ENCODE results near the gene GPR180. TPM values are rescaled to one million over a fixed set of nuclear protein-coding genes. Genes with fewer than 3 reads are reported as not detected.

Gene GPR180
- total RNA-seq, 1 experiment from 2014 or later = 11.5 TPM

GRCh38 chr13:94672400-94672799, 70.7 kb downstream of the GPR180 start:
- DNase-seq = no peak
- Histone ChIP-seq H3K27ac (ENCODE audit: low read length) (no peak overlapping the region), H4K20me1 (ENCODE audit: insufficient read depth, low read depth, low read length) (no peaks in the 10 kb centered on the region), H3K4me1 (ENCODE audit: low read length) (no peaks in the 10 kb centered on the region), H3K4me3 (ENCODE audit: low read length) (no peak overlapping the region), H2AFZ (ENCODE audit: low read length) (no peak overlapping the region), H3K36me3 (ENCODE audit: insufficient read depth, low read length) (no peaks in the 10 kb centered on the region), H3K79me2 (ENCODE audit: low read length) (no peaks in the 10 kb centered on the region), H3K4me2 (ENCODE audit: low read depth, low read length, poor library complexity, severe bottlenecking) (no peak overlapping the region), H3K27me3 (ENCODE audit: low read length) (no peaks in the 10 kb centered on the region), H3K9me3 (ENCODE audit: low read length) (no peaks in the 10 kb centered on the region), H3K9me2 (replicated peaks; ENCODE audit: insufficient read depth, low read length) (no peaks in the 10 kb centered on the region), H3K9ac (ENCODE audit: low read length) (no peak overlapping the region)

GRCh38 chr13:94673851-94674250, 72.2 kb downstream of the GPR180 start:
- DNase-seq = no peak
- Histone ChIP-seq H3K36me3 (ENCODE audit: insufficient read depth, low read length) (no peaks in the 10 kb centered on the region), H3K27me3 (ENCODE audit: low read length) (no peaks in the 10 kb centered on the region), H3K4me3 (ENCODE audit: low read length) (no peak overlapping the region), H3K9me2 (replicated peaks; ENCODE audit: insufficient read depth, low read length) (no peaks in the 10 kb centered on the region), H3K27ac (ENCODE audit: low read length) (no peak overlapping the region), H3K79me2 (ENCODE audit: low read length) (no peaks in the 10 kb centered on the region), H4K20me1 (ENCODE audit: insufficient read depth, low read depth, low read length) (no peaks in the 10 kb centered on the region), H2AFZ (ENCODE audit: low read length) (no peak overlapping the region), H3K9me3 (ENCODE audit: low read length) (no peaks in the 10 kb centered on the region), H3K4me2 (ENCODE audit: low read depth, low read length, poor library complexity, severe bottlenecking) (no peak overlapping the region), H3K4me1 (ENCODE audit: low read length) (no peaks in the 10 kb centered on the region), H3K9ac (ENCODE audit: low read length) (no peak overlapping the region)

- peak; percentile 81 for DNase-seq
Measured at GRCh38 chr13:94674609-94675348, 73.1 kb downstream of the GPR180 start.

GRCh38 chr13:94677799-94678198, 76.1 kb downstream of the GPR180 start:
- Histone ChIP-seq H3K36me3 (ENCODE audit: insufficient read depth, low read length) (no peaks in the 10 kb centered on the region), H2AFZ (ENCODE audit: low read length) (no peak overlapping the region), H3K4me1 (ENCODE audit: low read length) (no peaks in the 10 kb centered on the region), H3K79me2 (ENCODE audit: low read length) (no peaks in the 10 kb centered on the region), H4K20me1 (ENCODE audit: insufficient read depth, low read depth, low read length) (no peaks in the 10 kb centered on the region), H3K9me3 (ENCODE audit: low read length) (no peaks in the 10 kb centered on the region), H3K9me2 (replicated peaks; ENCODE audit: insufficient read depth, low read length) (no peaks in the 10 kb centered on the region), H3K27me3 (ENCODE audit: low read length) (no peaks in the 10 kb centered on the region), H3K4me3 (ENCODE audit: low read length) (no peak overlapping the region), H3K27ac (ENCODE audit: low read length) (no peak overlapping the region), H3K9ac (ENCODE audit: low read length) (no peak overlapping the region), H3K4me2 (ENCODE audit: low read depth, low read length, poor library complexity, severe bottlenecking) (no peak overlapping the region)
- no peak for DNase-seq

More at GRCh38 chr13:94674609-94675348, 73.1 kb downstream of the GPR180 start:
- Histone ChIP-seq H3K4me3 (ENCODE audit: low read length) (no peak overlapping the region), H3K79me2 (ENCODE audit: low read length) (no peaks in the 10 kb centered on the region), H3K9ac (ENCODE audit: low read length) (no peak overlapping the region), H4K20me1 (ENCODE audit: insufficient read depth, low read depth, low read length) (no peaks in the 10 kb centered on the region), H3K9me3 (ENCODE audit: low read length) (no peaks in the 10 kb centered on the region), H3K4me2 (ENCODE audit: low read depth, low read length, poor library complexity, severe bottlenecking) (no peak overlapping the region), H3K27me3 (ENCODE audit: low read length) (no peaks in the 10 kb centered on the region), H3K36me3 (ENCODE audit: insufficient read depth, low read length) (no peaks in the 10 kb centered on the region), H3K27ac (ENCODE audit: low read length) (no peak overlapping the region), H3K4me1 (ENCODE audit: low read length) (no peaks in the 10 kb centered on the region), H2AFZ (ENCODE audit: low read length) (no peak overlapping the region), H3K9me2 (replicated peaks; ENCODE audit: insufficient read depth, low read length) (no peaks in the 10 kb centered on the region)

- Histone ChIP-seq H3K9me2 (replicated peaks; ENCODE audit: insufficient read depth, low read length) (no peaks in the 10 kb centered on the region), H4K20me1 (ENCODE audit: insufficient read depth, low read depth, low read length) (no peaks in the 10 kb centered on the region), H3K9ac (ENCODE audit: low read length) (no peak overlapping the region), H3K36me3 (ENCODE audit: insufficient read depth, low read length) (no peaks in the 10 kb centered on the region), H3K4me1 (ENCODE audit: low read length) (no peaks in the 10 kb centered on the region), H3K27ac (ENCODE audit: low read length) (no peak overlapping the region), H3K4me2 (ENCODE audit: low read depth, low read length, poor library complexity, severe bottlenecking) (no peak overlapping the region), H3K79me2 (ENCODE audit: low read length) (no peaks in the 10 kb centered on the region), H3K4me3 (ENCODE audit: low read length) (no peak overlapping the region), H3K9me3 (ENCODE audit: low read length) (no peaks in the 10 kb centered on the region), H3K27me3 (ENCODE audit: low read length) (no peaks in the 10 kb centered on the region), H2AFZ (ENCODE audit: low read length) (no peak overlapping the region)
- DNase-seq = peak; percentile 45
Measured at GRCh38 chr13:94678845-94679244, 77.2 kb downstream of the GPR180 start.

- no peak for DNase-seq
- Histone ChIP-seq H3K27me3 (ENCODE audit: low read length) (no peaks in the 10 kb centered on the region), H3K79me2 (ENCODE audit: low read length) (no peaks in the 10 kb centered on the region), H3K9ac (ENCODE audit: low read length) (no peak overlapping the region), H3K9me3 (ENCODE audit: low read length) (no peaks in the 10 kb centered on the region), H3K4me3 (ENCODE audit: low read length) (no peak overlapping the region), H3K4me1 (ENCODE audit: low read length) (no peaks in the 10 kb centered on the region), H3K27ac (ENCODE audit: low read length) (no peak overlapping the region), H3K4me2 (ENCODE audit: low read depth, low read length, poor library complexity, severe bottlenecking) (no peak overlapping the region), H3K9me2 (replicated peaks; ENCODE audit: insufficient read depth, low read length) (no peaks in the 10 kb centered on the region), H2AFZ (ENCODE audit: low read length) (no peak overlapping the region), H3K36me3 (ENCODE audit: insufficient read depth, low read length) (no peaks in the 10 kb centered on the region), H4K20me1 (ENCODE audit: insufficient read depth, low read depth, low read length) (no peaks in the 10 kb centered on the region)
Measured at GRCh38 chr13:94679614-94680013, 78.0 kb downstream of the GPR180 start.

- DNase-seq = no peak
- Histone ChIP-seq H3K4me3 (ENCODE audit: low read length) (no peak overlapping the region), H3K36me3 (ENCODE audit: insufficient read depth, low read length) (no peaks in the 10 kb centered on the region), H3K9ac (ENCODE audit: low read length) (no peak overlapping the region), H2AFZ (ENCODE audit: low read length) (no peak overlapping the region), H3K4me1 (ENCODE audit: low read length) (no peaks in the 10 kb centered on the region), H3K27me3 (ENCODE audit: low read length) (no peaks in the 10 kb centered on the region), H3K9me2 (replicated peaks; ENCODE audit: insufficient read depth, low read length) (no peaks in the 10 kb centered on the region), H3K9me3 (ENCODE audit: low read length) (no peaks in the 10 kb centered on the region), H3K79me2 (ENCODE audit: low read length) (no peaks in the 10 kb centered on the region), H3K4me2 (ENCODE audit: low read depth, low read length, poor library complexity, severe bottlenecking) (no peak overlapping the region), H3K27ac (ENCODE audit: low read length) (no peak overlapping the region), H4K20me1 (ENCODE audit: insufficient read depth, low read depth, low read length) (no peaks in the 10 kb centered on the region)
Measured at GRCh38 chr13:94682229-94682628, 80.6 kb downstream of the GPR180 start.

- H3K9me2 ChIP-seq (replicated peaks; ENCODE audit: insufficient read depth, low read length) = no peaks in the 10 kb centered on the region
- no peaks in the 10 kb centered on the region for H3K9me3 ChIP-seq (ENCODE audit: low read length)
- no peak overlapping the region for H2AFZ ChIP-seq (ENCODE audit: low read length)
- H3K27me3 ChIP-seq (ENCODE audit: low read length) = no peaks in the 10 kb centered on the region
- H3K27ac ChIP-seq (ENCODE audit: low read length) = no peak overlapping the region
- no peaks in the 10 kb centered on the region for H3K36me3 ChIP-seq (ENCODE audit: insufficient read depth, low read length)
- H3K79me2 ChIP-seq (ENCODE audit: low read length) = no peaks in the 10 kb centered on the region
- no peak overlapping the region for H3K4me2 ChIP-seq (ENCODE audit: low read depth, low read length, poor library complexity, severe bottlenecking)
- H3K4me1 ChIP-seq (ENCODE audit: low read length) = no peaks in the 10 kb centered on the region
- DNase-seq = no peak
- H3K4me3 ChIP-seq (ENCODE audit: low read length) = no peak overlapping the region
- H3K9ac ChIP-seq (ENCODE audit: low read length) = no peak overlapping the region
- no peaks in the 10 kb centered on the region for H4K20me1 ChIP-seq (ENCODE audit: insufficient read depth, low read depth, low read length)
Measured at GRCh38 chr13:94683409-94683808, 81.8 kb downstream of the GPR180 start.
